CD4-positive, alpha-beta T cell (primary cell): ENCODE measurements around the gene INPP5A. TPM values are rescaled to one million over a fixed set of nuclear protein-coding genes. Genes with fewer than 3 reads are reported as not detected.

Source experiments
- ATAC-seq: fragments of 200-7000 bp; cut with Tn5 transposase; one replicate; pipeline ENCODE4 v1.10.0; 2022; ENCODE audit warnings: mild to moderate bottlenecking; ENCODE audit not compliant: poor library complexity
- CTCF ChIA-PET: fragments of 350-600 bp; sonication (Branson Sonifier 250); formaldehyde crosslinking; loops from one replicate; lab custom pipeline; 2021; ENCODE audit warnings: antibody characterized with exemption, inconsistent platforms; lab: Charles Lee
- POLR2A ChIA-PET: fragments of 350-600 bp; sonication (Branson Sonifier 250); formaldehyde crosslinking; loops from one replicate; lab custom pipeline; 2021; ENCODE audit warnings: antibody characterized with exemption, inconsistent platforms; lab: Charles Lee
- DNase-seq, 14 experiments: peaks; one replicate each; pipeline ENCODE4 v3.0.0-alpha.2; 2013 to 2020; ENCODE audit warnings: mixed read lengths in 2 of 14
- H3K27ac ChIP-seq, 2 donors: one replicate each; pipeline versions ENCODE4 v1.5.1 to v1.7.0; 2013; ENCODE audit warnings: low read length in 2 of 2, low read depth in 1 of 2, mild to moderate bottlenecking in 1 of 2
- H3K27me3 ChIP-seq, 2 experiments: 1 replicate in 1 of 2; 2 replicates in 1 of 2; pipeline versions ENCODE4 v1.6.1 to v1.7.0; 2013; ENCODE audit warnings: low read length in 2 of 2, control low read depth in 1 of 2, mild to moderate bottlenecking in 1 of 2, moderate library complexity in 1 of 2; ENCODE audit not compliant: insufficient read depth in 2 of 2, control insufficient read depth in 1 of 2
- H3K36me3 ChIP-seq: one replicate; pipeline ENCODE4 v1.6.1; 2013; ENCODE audit warnings: low read length, control low read depth; ENCODE audit not compliant: insufficient read depth
- H3K4me1 ChIP-seq: one replicate; pipeline ENCODE4 v1.6.1; 2013; ENCODE audit warnings: low read length, control low read depth; ENCODE audit not compliant: insufficient read depth
- H3K4me3 ChIP-seq: one replicate; pipeline ENCODE4 v1.5.1; 2013; ENCODE audit warnings: mild to moderate bottlenecking, low read length, moderate library complexity
- H3K9me3 ChIP-seq, 2 experiments: 1 replicate in 1 of 2; 2 replicates in 1 of 2; pipeline versions ENCODE4 v1.6.1 to v1.7.0; 2013; ENCODE audit warnings: low read length in 2 of 2, mild to moderate bottlenecking in 2 of 2, control low read depth in 1 of 2, moderate library complexity in 1 of 2; ENCODE audit not compliant: control insufficient read depth in 1 of 2, insufficient read depth in 1 of 2
- H3K27ac Mint-ChIP-seq: one replicate; pipeline ENCODE4 v1.8.0; 2020; ENCODE audit warnings: mixed read lengths
- H3K27me3 Mint-ChIP-seq: one replicate; pipeline ENCODE4 v1.8.0; 2021; ENCODE audit warnings: mixed read lengths
- H3K36me3 Mint-ChIP-seq: one replicate; pipeline ENCODE4 v1.8.0; 2021; ENCODE audit warnings: low read depth, mixed read lengths
- H3K4me1 Mint-ChIP-seq: one replicate; pipeline ENCODE4 v1.8.0; 2021; ENCODE audit warnings: low read depth, mixed read lengths
- H3K4me3 Mint-ChIP-seq: one replicate; pipeline ENCODE4 v1.8.0; 2020; ENCODE audit warnings: mild to moderate bottlenecking, mixed read lengths
- H3K9me3 Mint-ChIP-seq: one replicate; pipeline ENCODE4 v1.8.0; 2020; ENCODE audit warnings: mixed read lengths
- intact Hi-C, 2 experiments: fragments of 100-400 bp; cut with DNase I in 1 of 2; cut with micrococcal nuclease in 1 of 2; formaldehyde crosslinking; loops; one replicate each; pipeline versions ENCODE4 v1.15.1 to v1.9.0; 2023 to 2025; cut with DNase I, micrococcal nuclease
- total RNA-seq, 174 experiments: library from RNA in 2 of 174; stranded (reverse) in 2 of 174; gene quantifications; one replicate each; pipeline ENCODE4 v1.2.3 and lab custom pipeline; 2021 to 2026
- TF ChIP-seq, protein P1 (sequence below): fragments of 200-600 bp; IDR thresholded peaks from one replicate; pipeline ENCODE4 v1.8.0; 2022; ENCODE audit warnings: antibody characterized with exemption, mild to moderate bottlenecking

The INPP5A gene
- total RNA-seq, 2 experiments from 2014 or later, result 22.0 to 24.8 TPM

DNA sequence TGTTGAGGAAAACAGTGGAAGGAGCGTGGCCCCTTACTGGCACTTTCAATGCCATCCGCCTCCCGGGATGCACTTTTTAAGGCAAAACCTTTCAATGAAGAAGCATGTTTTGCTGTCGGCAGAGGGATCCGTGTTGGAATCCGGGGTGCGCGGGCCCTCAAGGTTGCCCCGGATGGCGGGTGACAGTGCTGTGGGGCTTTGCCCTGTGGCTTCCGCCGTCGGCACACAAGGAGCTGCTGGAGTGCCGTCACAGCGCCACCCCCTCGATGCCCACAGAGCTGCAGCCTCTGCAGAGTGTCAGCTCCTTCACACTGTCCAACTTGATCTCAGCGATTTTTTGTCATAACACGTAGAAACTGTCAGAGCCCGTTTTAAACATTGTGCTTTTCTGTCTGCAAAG lies 189.4 kb downstream of the INPP5A start:
- H3K36me3 ChIP-seq, result peaks cover 12% of the 10 kb centered on the region
- H3K27ac ChIP-seq, result no peak overlapping the region
- no peaks in the 10 kb centered on the region for H3K9me3 ChIP-seq
- Mint-ChIP-seq H3K36me3 (peaks cover 52% of the 10 kb centered on the region), H3K4me3 (no peak overlapping the region), H3K27me3 (no peaks in the 10 kb centered on the region), H3K27ac (no peak overlapping the region), H3K4me1 (no peaks in the 10 kb centered on the region), H3K9me3 (no peaks in the 10 kb centered on the region)
- TF ChIP-seq, protein P1, sequence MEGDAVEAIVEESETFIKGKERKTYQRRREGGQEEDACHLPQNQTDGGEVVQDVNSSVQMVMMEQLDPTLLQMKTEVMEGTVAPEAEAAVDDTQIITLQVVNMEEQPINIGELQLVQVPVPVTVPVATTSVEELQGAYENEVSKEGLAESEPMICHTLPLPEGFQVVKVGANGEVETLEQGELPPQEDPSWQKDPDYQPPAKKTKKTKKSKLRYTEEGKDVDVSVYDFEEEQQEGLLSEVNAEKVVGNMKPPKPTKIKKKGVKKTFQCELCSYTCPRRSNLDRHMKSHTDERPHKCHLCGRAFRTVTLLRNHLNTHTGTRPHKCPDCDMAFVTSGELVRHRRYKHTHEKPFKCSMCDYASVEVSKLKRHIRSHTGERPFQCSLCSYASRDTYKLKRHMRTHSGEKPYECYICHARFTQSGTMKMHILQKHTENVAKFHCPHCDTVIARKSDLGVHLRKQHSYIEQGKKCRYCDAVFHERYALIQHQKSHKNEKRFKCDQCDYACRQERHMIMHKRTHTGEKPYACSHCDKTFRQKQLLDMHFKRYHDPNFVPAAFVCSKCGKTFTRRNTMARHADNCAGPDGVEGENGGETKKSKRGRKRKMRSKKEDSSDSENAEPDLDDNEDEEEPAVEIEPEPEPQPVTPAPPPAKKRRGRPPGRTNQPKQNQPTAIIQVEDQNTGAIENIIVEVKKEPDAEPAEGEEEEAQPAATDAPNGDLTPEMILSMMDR, result no peak
- ATAC-seq (no peak), DNase-seq (no peak)
- no peaks in the 10 kb centered on the region for H3K27me3 ChIP-seq
- no peak overlapping the region for H3K4me3 ChIP-seq
- no peaks in the 10 kb centered on the region for H3K4me1 ChIP-seq
- intact Hi-C loops, result no loop called here
- ChIA-PET CTCF (no interaction called here), POLR2A (no interaction called here)

DNA sequence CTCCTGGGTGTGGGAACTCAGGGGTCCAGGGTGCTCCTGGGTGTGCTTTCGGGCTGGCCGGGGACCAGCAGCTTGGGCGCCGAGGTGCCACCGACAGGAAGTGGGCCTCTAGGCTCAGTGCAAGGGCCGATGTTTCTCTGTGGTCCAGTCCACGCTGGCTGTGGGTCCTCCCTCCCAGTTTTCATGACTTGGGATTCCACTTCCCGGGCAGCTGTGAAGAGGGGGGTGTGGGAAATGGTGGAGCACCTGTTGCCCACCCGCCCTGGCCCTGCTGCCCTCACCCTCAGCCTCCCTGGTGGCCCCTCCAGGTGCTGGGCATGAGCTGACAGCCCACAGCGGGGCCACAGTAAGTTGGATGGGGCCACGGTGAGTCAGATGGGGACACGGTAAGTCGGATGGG lies 189.8 kb downstream of the INPP5A start:
- no peaks in the 10 kb centered on the region for H3K27me3 Mint-ChIP-seq
- Histone ChIP-seq H3K9me3 (no peaks in the 10 kb centered on the region), H3K4me3 (no peak overlapping the region), H3K36me3 (peaks cover 12% of the 10 kb centered on the region), H3K27ac (no peak overlapping the region), H3K27me3 (no peaks in the 10 kb centered on the region), H3K4me1 (no peaks in the 10 kb centered on the region)
- CTCF ChIA-PET, result no interaction called here
- no peak overlapping the region for H3K4me3 Mint-ChIP-seq
- ATAC-seq, result no peak
- POLR2A ChIA-PET, result no interaction called here
- DNase-seq, result no peak
- H3K9me3 Mint-ChIP-seq, result no peaks in the 10 kb centered on the region
- peaks cover 49% of the 10 kb centered on the region for H3K36me3 Mint-ChIP-seq
- intact Hi-C loops, result no loop called here
- TF ChIP-seq, protein P1, result no peak
- H3K27ac Mint-ChIP-seq, result no peak overlapping the region
- no peaks in the 10 kb centered on the region for H3K4me1 Mint-ChIP-seq

DNA sequence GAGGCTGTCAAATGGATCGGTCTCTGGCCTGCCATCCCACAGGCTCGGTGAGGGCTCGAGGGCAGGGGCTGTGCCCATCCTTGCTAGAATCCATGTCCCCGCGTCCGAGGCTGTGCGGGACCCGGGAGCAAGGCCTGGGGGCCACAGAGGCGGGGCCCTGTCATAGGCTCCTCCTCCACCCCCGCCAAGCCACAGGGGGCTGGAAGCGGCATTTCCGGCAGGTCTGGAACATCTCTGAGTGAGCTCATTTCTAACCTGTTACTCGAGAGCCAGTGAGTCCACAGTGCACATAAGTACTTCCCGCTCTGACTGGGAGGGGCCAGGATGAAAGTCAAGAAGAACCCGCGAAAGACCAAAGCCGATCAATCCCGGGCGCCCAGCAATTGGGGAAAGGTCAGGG lies 190.7 kb downstream of the INPP5A start:
- H3K27me3 Mint-ChIP-seq, result no peaks in the 10 kb centered on the region
- Histone ChIP-seq H3K9me3 (no peaks in the 10 kb centered on the region), H3K4me1 (no peaks in the 10 kb centered on the region), H3K36me3 (peaks cover 14% of the 10 kb centered on the region), H3K27ac (no peak overlapping the region), H3K4me3 (no peak overlapping the region), H3K27me3 (no peaks in the 10 kb centered on the region)
- ChIA-PET CTCF (no interaction called here), POLR2A (no interaction called here)
- intact Hi-C loops, result no loop called here
- TF ChIP-seq, protein P1, result no peak
- no peak for DNase-seq
- ATAC-seq, result no peak
- H3K4me1 Mint-ChIP-seq, result no peaks in the 10 kb centered on the region
- no peak overlapping the region for H3K27ac Mint-ChIP-seq
- no peak overlapping the region for H3K4me3 Mint-ChIP-seq
- H3K9me3 Mint-ChIP-seq, result no peaks in the 10 kb centered on the region
- H3K36me3 Mint-ChIP-seq, result peaks cover 42% of the 10 kb centered on the region
